Myocyte (in vitro differentiated cells): ENCODE data around the gene TAF1B. TPM values are rescaled to one million over a fixed set of nuclear protein-coding genes. Genes with fewer than 3 reads are reported as not detected.

ENCODE experiments used
- DNase-seq: peaks from one replicate; pipeline ENCODE4 v3.0.0-alpha.2; 2012; ENCODE audit warnings: low read depth
- polyA plus RNA-seq: library from polyadenylated mRNA; unstranded; fragments of >200 nt; gene quantifications from one replicate; pipeline ENCODE4 v1.2.1, GENCODE V29; 2012; ENCODE audit warnings: missing spikeins
- total RNA-seq: library from RNA; depleted of rRNA; stranded (reverse); fragments of >200 nt; gene quantifications from 2 replicates; pipeline ENCODE4 v1.2.3, GENCODE V29; 2014

TAF1B gene
- 7.0 and 15.8 TPM in 2 replicates for total RNA-seq
- 4.6 TPM for polyA plus RNA-seq

DNA sequence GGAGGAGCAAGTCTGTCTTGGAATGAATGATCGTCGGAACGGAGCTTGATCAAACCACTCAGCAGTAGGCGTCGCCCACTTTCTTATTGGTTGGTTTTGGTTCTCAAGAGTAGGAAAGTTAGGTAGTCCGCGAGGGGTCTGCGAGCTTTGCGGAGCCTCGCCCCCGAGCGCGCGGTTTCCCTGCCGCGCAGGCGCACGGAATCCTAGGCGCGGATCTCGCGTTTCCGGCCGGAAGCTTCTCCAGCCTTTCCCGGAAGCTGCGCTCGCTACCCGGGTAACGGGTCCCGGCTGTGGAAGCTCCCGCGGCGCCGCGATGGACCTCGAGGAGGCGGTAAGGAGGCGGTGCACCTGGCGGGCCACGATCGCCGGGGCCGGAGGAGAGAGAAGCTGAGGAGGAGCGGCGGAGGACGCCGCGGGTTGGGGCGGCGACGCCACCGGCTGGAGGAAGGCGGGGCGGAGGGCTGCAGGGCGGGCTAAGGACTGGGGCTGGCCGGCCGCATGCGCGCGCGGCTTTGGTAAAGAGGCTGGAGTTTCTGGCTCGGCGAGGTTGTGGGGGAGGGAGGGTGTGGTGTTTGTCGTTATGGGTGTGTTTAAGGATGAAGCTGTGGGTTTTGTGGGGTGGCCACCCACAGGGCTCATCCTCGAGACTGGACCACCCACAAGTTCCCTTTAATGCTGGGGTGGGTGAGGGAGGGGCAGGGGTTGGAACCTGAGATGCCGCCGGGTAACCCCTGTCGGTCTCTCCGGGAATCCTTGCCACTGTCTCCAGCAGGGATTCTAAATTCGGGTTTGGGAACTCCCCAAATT, at the start of gene TAF1B:
Gene TAF1B, plus strand, starts transcription at position 246 of the 807 bp plus-strand sequence. Its CDS starts 68 bp downstream, at position 314.
- peak; percentile 94 for DNase-seq

- DNase-seq, result no peak
Measured at GRCh38 chr2:9793918-9794717, 49.2 kb upstream of the TAF1B start.

- DNase-seq, result peak; percentile 38
Measured at GRCh38 chr2:9795071-9795470, 48.2 kb upstream of the TAF1B start.

DNA sequence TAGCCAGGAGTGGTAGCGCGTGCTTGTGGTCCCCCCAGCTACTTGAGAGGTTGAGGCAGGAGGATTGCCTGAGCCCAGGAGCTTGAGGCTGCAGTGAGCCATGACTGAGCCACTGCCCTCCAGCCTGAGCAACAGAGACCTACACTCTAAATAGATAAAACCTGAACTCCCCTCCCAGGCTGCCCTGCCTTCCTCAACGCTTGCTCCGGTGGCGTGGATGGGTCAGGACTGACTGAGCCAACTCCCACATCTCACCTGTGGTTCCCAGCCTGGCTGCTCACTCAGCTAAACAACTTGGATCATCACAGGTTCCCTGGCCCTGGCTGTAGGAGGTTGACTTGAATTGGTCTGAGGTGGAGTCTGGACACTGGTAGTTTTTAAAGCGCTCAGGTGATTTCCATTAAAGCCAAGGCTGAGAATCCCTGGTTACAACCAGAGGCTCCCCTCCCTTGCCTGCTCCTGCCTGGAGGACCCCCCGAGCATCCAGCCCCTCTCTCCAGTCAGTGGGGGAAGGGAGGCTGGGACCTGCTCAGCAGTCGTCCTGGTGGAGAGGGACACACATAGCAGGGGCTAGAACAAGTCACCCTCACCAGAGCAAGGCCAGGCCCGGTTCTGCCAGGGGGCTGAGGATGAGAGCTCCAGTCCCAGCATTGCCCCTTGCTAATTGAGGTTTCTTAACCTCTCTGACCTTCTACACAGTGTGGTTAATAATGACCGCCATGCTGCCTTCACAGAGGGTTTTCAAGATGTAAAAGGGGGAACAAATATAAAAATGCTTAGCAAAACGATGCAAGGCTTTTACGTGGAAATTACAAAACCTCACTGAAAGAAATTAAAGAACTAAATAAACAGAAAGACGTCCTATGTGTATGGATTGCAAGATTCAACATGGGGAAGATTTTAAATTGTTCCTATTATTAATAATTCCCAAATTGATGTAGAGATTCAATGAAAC, 46.9 kb upstream of the TAF1B start:
- DNase-seq, result no peak

- DNase-seq, result no peak
Measured at GRCh38 chr2:9797086-9797485, 46.2 kb upstream of the TAF1B start.

DNA sequence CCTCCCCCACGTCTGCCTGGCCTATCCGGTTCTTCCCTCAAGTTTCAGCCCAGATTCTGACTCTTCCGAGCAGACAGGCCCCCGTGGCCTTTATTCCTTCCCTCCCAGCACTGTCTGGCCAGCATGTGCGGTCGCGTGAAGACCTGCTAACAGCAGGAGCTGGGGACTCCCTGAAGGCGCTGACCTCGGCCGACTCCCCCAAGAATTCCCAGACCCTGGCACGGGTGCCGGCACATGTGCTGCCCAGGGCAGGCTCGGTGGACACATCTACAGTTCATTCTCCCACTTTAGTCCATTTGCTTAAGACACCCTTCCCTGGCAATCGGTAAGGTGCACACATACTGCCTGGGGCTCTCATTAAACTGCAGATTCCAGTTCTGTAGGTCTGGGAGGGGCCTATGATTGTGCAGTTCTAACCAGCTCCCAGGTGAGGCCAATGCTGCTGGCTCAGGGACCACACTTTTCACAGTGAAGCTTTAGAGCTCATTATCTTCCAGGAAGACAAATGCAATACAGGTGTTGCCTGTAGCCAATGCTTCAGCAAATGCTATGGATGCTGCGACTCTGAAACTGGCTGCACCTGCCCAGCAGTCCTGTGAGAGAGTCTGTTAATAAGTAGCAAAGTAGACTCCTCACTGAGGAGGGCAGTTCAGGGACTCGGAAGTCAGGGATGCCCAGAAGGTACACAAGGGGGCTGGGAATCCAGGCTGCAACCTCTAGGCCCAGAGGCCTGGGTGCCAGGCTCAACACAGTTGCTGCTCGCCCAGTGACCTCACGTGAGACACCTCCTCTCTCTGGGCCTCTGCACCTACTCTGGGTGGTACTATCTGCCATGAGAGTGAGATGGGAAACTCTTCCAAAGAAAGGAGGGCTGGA, 45.4 kb upstream of the TAF1B start:
- no peak for DNase-seq

GRCh38 chr2:9799011-9799596, 44.2 kb upstream of the TAF1B start:
- no peak for DNase-seq

DNA sequence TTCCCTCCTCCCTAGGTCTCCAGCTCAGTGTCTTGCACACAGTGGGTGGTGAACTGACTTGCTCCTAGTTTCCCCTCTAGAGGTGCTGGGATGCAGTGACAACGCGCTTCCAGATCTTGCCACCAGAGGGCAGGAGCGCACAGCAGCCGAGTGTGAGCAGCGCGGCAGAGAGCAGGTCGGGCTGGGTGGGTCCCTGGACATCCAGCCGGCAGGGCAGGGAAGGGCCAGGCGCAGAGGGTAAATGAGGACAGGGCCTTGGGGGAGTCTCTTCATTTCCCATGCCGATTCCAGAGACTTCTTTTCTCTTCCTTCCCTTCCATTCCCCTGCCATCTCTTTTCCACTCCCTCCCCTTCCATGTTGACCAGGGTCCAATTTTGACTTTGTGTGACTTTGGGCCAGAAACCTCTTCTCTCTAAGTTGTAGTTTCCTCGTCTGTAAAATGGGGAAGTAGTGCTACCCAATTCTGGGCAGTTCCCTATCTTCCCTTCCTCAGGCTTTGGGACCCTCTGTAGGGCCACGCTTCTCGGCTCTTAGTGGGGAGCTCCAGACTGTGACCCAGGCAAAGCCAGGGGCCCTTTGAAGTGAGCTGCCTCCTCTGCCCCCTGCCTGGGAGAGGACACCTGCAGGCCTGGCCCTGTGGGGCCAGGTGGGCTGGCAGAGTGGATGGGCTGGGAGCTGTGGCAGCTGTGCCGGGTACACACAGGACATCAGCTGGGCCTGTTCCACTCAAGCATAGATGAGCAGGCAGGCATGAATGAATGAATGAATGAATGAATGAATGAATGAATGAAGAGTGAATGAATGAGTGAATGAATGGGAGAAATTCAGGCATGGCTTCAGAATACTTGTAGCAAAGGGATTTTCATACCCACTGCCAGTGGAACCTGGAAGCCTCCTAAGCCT, 43.3 kb upstream of the TAF1B start:
- peak; percentile 86 for DNase-seq

DNA sequence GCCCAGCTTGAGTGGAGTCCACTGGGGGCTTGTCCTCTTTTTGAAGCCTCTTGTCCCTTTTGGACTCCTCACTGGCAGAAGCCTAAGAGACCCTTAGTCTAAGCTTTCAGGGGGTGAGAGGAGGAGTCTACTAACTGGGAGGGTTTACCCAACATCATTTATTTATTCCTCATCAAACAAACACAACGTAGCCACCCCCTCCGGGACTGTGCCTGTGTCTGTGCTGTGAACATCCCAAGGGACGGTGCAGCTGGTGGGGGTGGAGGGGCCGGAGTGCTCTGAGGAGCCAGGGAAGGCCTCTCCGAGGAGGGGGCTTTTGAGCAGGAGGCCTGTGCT, 42.7 kb upstream of the TAF1B start:
- no peak for DNase-seq

DNA sequence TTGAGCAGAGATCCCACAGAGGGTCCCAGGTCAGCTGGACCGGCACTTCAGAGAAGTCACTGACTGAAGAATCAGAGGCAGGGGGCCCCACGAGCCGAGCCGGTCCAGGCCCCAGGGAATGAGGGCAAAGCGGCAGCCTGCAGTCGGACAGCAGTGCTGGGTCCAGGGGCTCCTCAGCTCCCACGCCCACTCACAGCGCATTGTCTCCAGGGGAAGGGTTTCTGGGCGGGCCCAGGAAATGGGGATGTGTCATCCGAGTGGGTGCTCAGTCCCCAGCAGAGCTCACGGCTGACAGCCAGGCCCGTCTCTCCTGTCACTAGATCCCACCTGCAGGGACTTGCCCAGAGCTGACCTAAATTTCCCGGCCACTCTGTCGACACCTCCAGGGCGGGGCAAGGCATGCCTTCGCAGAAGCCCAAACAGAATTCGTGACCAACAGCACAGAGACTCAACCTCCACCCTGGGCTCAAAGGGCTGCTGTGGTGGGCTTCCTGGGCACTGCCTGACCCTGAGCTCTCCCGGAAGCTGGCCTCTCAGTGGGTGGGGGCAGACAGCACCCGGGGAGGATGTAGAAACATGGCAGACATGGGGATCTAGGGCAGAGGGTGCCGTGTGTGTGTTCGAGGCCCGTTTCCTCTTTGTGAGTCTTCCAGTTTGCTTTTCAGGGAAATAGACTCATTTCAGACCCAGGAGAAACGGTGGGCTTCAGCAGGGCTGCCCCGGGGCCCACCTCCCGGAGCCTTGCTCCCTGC, 42.1 kb upstream of the TAF1B start:
- DNase-seq, result peak; percentile 37

- DNase-seq, result peak; percentile 26
Measured at GRCh38 chr2:9802576-9802993, 40.7 kb upstream of the TAF1B start.

DNA sequence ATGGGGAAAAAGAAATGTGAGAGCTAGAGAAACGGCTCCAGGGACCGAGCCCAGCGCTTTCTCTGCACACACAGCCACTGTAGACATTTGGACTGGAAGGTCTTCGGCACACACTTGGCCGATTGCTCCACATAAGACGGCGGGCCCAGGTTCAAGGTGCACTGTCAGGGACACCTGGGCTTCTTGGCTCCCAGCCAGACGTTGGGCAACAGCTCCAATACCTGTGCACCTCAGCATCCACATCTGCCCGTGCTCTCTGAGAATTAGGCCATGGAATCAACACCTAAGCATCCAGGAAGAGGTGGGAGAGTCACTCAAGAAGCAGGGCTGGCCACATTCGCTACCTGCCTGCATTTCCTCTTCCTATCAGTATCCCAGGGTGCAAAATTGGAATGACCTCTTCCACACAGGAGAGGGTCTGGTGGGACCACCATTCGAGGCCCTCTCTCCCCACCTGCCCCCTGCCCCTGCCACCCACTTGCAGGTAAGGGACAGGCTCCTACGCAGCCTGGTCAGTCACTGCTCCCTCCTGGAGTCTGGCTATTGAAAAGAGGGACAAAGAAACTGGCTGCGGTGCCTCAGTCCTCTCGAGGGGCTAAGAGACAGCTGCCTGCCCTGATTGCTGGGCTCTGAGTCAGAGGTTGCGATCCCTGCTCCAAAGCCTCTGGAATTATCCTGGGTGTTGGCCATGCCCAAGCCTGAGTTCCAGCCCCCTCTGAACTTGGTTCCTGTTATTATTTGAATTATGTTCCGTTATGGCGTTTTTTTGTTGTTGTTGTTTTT, 40.1 kb upstream of the TAF1B start:
- DNase-seq, result peak; percentile 90

GRCh38 chr2:9805435-9806297, 37.6 kb upstream of the TAF1B start:
- no peak for DNase-seq

GRCh38 chr2:9806298-9806610, 37.0 kb upstream of the TAF1B start:
- DNase-seq, result no peak

- no peak for DNase-seq
Measured at GRCh38 chr2:9806656-9807055, 36.6 kb upstream of the TAF1B start.

DNA sequence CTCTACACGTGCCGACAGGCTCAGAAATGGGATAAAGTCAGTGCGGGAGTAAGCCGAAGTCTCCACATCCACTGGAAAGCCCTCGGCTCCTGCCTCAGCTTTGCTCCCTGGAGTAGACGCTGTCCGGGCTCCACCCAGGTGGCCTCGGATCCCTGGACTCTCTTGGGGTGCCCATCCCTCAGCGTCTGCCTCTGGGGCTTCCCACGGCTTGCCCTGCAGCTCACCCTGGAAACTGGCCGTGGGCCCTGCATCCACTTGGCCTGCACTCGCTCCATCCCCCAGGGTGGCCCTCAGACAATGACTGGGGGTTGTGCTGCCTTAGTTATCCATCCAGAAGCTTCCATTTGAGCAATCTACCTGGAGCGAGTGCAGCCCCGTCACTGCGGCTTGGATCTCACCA, 36.2 kb upstream of the TAF1B start:
- no peak for DNase-seq
